ENCODE data around the gene C10orf67. TPM values are rescaled to one million over a fixed set of nuclear protein-coding genes. Genes with fewer than 3 reads are reported as not detected.

Gene C10orf67
- total and polyA plus RNA-seq, 9 of the 15 experiments (the other 6 are each of a cell fraction or from before 2014, with no cell fraction given): not detected

DNA sequence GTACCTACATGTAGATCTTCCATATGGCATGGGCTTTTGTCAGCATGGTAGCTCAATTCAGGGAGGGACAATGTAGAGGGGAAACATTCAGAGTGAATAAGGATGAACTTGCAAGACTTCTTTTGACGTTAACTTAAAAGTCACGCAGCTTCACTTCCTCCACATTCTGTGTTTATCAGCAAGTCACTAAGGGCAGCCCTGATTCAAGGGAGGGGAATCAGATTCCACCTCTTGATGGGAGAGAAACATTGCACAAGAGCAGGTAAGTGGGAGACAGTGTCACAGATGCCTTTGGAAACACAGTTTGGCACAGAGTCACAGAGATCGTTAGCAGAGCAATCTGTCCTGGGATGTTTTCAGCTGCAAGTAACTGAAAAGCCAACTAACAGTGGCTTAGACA lies 26.2 kb downstream of the C10orf67 start (continued):
- TF ChIP-seq, protein P1, sequence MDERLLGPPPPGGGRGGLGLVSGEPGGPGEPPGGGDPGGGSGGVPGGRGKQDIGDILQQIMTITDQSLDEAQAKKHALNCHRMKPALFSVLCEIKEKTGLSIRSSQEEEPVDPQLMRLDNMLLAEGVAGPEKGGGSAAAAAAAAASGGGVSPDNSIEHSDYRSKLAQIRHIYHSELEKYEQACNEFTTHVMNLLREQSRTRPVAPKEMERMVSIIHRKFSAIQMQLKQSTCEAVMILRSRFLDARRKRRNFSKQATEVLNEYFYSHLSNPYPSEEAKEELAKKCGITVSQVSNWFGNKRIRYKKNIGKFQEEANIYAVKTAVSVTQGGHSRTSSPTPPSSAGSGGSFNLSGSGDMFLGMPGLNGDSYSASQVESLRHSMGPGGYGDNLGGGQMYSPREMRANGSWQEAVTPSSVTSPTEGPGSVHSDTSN (CRISPR knock-in tag; IDR thresholded peaks at IDR 0.05; ENCODE audit: low read depth): no peak
- TF ChIP-seq, protein P1 (tag; conservative IDR thresholded peaks at IDR 0.05; ENCODE audit: low read depth): no peak
- TF ChIP-seq ZNF217 (CRISPR knock-in tag; IDR thresholded peaks at IDR 0.05) (no peak), POLR2G (IDR thresholded peaks at IDR 0.05; ENCODE audit: low read depth, low read length) (no peak), ZSCAN32 (CRISPR knock-in tag; IDR thresholded peaks at IDR 0.05) (no peak), KLF1 (tag; IDR thresholded peaks at IDR 0.05) (no peak), HNRNPH1 (optimal IDR thresholded peaks at IDR 0.05; ENCODE audit: low read depth, low read length) (no peak)

DNA sequence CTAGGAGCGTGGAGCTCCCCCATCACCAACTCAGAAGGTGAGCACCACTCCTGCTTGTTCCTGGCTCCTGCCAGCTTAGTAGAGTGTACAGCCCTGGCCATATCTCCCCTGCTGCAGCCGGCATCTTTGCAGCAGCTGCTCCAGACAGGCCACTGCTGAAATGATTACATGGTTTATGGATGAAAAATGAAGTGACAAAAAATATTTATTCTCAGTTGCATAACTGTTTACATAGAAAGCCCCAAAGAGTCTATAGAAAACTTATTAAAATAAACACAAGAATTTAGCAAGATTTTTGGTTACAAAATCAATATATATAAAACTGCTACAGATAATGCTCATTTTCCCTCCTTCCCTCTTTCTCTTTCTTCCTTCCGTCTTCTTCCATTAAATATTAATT lies 27.2 kb downstream of the C10orf67 start:
- TF ChIP-seq, protein P2, sequence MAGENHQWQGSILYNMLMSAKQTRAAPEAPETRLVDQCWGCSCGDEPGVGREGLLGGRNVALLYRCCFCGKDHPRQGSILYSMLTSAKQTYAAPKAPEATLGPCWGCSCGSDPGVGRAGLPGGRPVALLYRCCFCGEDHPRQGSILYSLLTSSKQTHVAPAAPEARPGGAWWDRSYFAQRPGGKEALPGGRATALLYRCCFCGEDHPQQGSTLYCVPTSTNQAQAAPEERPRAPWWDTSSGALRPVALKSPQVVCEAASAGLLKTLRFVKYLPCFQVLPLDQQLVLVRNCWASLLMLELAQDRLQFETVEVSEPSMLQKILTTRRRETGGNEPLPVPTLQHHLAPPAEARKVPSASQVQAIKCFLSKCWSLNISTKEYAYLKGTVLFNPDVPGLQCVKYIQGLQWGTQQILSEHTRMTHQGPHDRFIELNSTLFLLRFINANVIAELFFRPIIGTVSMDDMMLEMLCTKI (IDR thresholded peaks at IDR 0.05; ENCODE audit: partially characterized antibody): no peak
- TF ChIP-seq MYBL2 (IDR thresholded peaks at IDR 0.05; ENCODE audit: low read depth) (no peak), MYBL2 (CRISPR knock-in tag; IDR thresholded peaks at IDR 0.05; ENCODE audit: borderline replicate concordance) (no peak), TARDBP (IDR thresholded peaks at IDR 0.05) (no peak)
- H3K79me2 ChIP-seq (ENCODE audit: control insufficient read depth, insufficient read depth, low read length): no peaks in the 10 kb centered on the region
- BruUV-seq (replicated peaks): no TSS peak
- WGBS (ENCODE audit: insufficient coverage, low coverage, missing lambda C conversion rate): 0% methylated on average over 3 of the region's 3 CpGs
- no peak overlapping the region for H2AFZ ChIP-seq (ENCODE audit: low read depth, low read length)
- no peak overlapping the region for H3K9ac ChIP-seq (ENCODE audit: insufficient read depth in 1 of 2, low read depth in 2 of 2, low read length in 2 of 2)
- no peak overlapping the region for H3K4me3 ChIP-seq
- no peaks in the 10 kb centered on the region for H4K20me1 ChIP-seq (replicated peaks; ENCODE audit: control insufficient read depth, insufficient read depth, low read length)
- intact Hi-C loops (cut with micrococcal nuclease): no loop called here
- H3K4me1 ChIP-seq (replicated peaks in 1 of 2; ENCODE audit: control insufficient read depth in 2 of 2, insufficient read depth in 2 of 2, low read length in 2 of 2): no peaks in the 10 kb centered on the region
- no peaks in the 10 kb centered on the region for H3K27me3 ChIP-seq (ENCODE audit: control insufficient read depth in 2 of 2, insufficient read depth in 2 of 2, low read length in 2 of 2)
- H3K9me3 ChIP-seq (replicated peaks; ENCODE audit: control insufficient read depth, insufficient read depth, low read depth, low read length): no peaks in the 10 kb centered on the region
- H3K9me1 ChIP-seq (ENCODE audit: control insufficient read depth, insufficient read depth, low read length): no peaks in the 10 kb centered on the region
- no peak overlapping the region for H3K27ac ChIP-seq (ENCODE audit: extremely low read depth, low read depth, low read length)
- no peak overlapping the region for H3K4me2 ChIP-seq (ENCODE audit: insufficient read depth, low read length)
- CTCF ChIA-PET (ENCODE audit: low intra/inter-chr PET ratio): interaction anchor here (0.6 kb wide), 2 partner anchors 388 to 439 kb away, joined by 3 read pairs; no protein-coding TSS in a partner anchor
- DNase-seq (ENCODE audit: extremely low read depth in 1 of 4, low spot score in 3 of 4): no peak
- POLR2A ChIA-PET: no interaction called here
- no peak for FAIRE-seq
- H3K36me3 ChIP-seq (ENCODE audit: control insufficient read depth, insufficient read depth, low read length): no peaks in the 10 kb centered on the region
- ATAC-seq: no peak
- in situ Hi-C loops (cut with MboI): loop anchor here (25.0 kb wide), 1 partner anchor 895 kb away; the partner anchor contains the start of gene KIAA1217

All from K562 (cell line).